ENCODE results near the gene ARHGEF11. TPM values are rescaled to one million over a fixed set of nuclear protein-coding genes. Genes with fewer than 3 reads are reported as not detected.

Gene ARHGEF11
- polyA plus RNA-seq, 1 donor (not counting 4 experiments of a cell fraction or from before 2014, with no cell fraction given): 8.0 TPM

DNA sequence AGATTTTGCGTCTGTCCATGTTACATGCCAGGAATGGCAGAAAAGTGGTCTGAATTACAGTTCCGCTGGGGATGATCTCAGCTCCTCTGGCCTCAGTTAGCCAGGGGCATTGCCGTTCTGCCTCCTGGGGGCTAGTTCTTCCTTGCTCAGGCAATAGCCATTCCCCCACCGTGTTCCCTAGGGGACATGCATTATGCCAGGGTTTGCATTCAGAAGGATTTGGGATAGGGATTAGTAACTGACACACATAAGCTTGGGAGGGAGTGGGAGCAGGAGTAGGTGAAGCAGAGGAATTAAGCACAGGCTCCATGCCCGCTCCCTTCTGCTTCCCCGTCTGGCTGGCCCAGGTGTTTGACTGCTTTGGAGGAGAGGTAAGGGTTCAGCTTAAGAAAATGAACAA, 112.4 kb downstream of the ARHGEF11 start:
- H3K9me3 ChIP-seq (ENCODE audit: control insufficient read depth, low read depth, low read length): no peaks in the 10 kb centered on the region
- no peak for TF ChIP-seq EZH2 (IDR thresholded peaks at IDR 0.05; ENCODE audit: low read length)
- TF ChIP-seq, protein P1, sequence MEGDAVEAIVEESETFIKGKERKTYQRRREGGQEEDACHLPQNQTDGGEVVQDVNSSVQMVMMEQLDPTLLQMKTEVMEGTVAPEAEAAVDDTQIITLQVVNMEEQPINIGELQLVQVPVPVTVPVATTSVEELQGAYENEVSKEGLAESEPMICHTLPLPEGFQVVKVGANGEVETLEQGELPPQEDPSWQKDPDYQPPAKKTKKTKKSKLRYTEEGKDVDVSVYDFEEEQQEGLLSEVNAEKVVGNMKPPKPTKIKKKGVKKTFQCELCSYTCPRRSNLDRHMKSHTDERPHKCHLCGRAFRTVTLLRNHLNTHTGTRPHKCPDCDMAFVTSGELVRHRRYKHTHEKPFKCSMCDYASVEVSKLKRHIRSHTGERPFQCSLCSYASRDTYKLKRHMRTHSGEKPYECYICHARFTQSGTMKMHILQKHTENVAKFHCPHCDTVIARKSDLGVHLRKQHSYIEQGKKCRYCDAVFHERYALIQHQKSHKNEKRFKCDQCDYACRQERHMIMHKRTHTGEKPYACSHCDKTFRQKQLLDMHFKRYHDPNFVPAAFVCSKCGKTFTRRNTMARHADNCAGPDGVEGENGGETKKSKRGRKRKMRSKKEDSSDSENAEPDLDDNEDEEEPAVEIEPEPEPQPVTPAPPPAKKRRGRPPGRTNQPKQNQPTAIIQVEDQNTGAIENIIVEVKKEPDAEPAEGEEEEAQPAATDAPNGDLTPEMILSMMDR (optimal IDR thresholded peaks at IDR 0.05 in 1 of 3, IDR thresholded peaks at IDR 0.05 in 1 of 3, conservative IDR thresholded peaks at IDR 0.05 in 1 of 3; ENCODE audit: extremely low read depth in 1 of 3, insufficient read depth in 2 of 3, low read length in 3 of 3): no peak
- no peak overlapping the region for H3K4me2 ChIP-seq (ENCODE audit: control insufficient read depth, extremely low read depth, insufficient read depth, low read depth, low read length)
- no peak overlapping the region for H3K4me3 ChIP-seq (ENCODE audit: control insufficient read depth in 2 of 3, extremely low read depth in 1 of 3, insufficient read depth in 2 of 3, low read depth in 1 of 3, low read length in 3 of 3)
- H3K27me3 ChIP-seq (ENCODE audit: control insufficient read depth, extremely low read depth, insufficient read depth, low read length): peaks cover 25% of the 10 kb centered on the region
- DNase-seq (ENCODE audit: low read depth, low spot score) (no peak), FAIRE-seq (no peak)
- H2AFZ ChIP-seq (ENCODE audit: control insufficient read depth, low read length): no peak overlapping the region
- H3K9me1 ChIP-seq (ENCODE audit: control insufficient read depth, extremely low read depth, insufficient read depth, low read length): no peaks in the 10 kb centered on the region
- no peaks in the 10 kb centered on the region for H3K4me1 ChIP-seq (ENCODE audit: control insufficient read depth, extremely low read depth, insufficient read depth, low read length)
- peaks cover 0 to 12% of the 10 kb centered on the region in 2 experiments for H3K36me3 ChIP-seq (ENCODE audit: control insufficient read depth in 2 of 2, extremely low read depth in 1 of 2, insufficient read depth in 2 of 2, low read length in 2 of 2)
- dilution Hi-C loops (cut with MboI; ENCODE audit: extremely low pct_ligation_motif_present, low sequenced_read_pairs): no loop called here
- no peak overlapping the region for H3K9ac ChIP-seq (ENCODE audit: control insufficient read depth, extremely low read depth, insufficient read depth, low read length)
- H4K20me1 ChIP-seq (ENCODE audit: control insufficient read depth, extremely low read depth, insufficient read depth, low read length): no peaks in the 10 kb centered on the region
- H3K27ac ChIP-seq (ENCODE audit: control insufficient read depth, insufficient read depth, low read length): no peak overlapping the region
- no peaks in the 10 kb centered on the region for H3K79me2 ChIP-seq (ENCODE audit: control insufficient read depth, insufficient read depth, low read length)

DNA sequence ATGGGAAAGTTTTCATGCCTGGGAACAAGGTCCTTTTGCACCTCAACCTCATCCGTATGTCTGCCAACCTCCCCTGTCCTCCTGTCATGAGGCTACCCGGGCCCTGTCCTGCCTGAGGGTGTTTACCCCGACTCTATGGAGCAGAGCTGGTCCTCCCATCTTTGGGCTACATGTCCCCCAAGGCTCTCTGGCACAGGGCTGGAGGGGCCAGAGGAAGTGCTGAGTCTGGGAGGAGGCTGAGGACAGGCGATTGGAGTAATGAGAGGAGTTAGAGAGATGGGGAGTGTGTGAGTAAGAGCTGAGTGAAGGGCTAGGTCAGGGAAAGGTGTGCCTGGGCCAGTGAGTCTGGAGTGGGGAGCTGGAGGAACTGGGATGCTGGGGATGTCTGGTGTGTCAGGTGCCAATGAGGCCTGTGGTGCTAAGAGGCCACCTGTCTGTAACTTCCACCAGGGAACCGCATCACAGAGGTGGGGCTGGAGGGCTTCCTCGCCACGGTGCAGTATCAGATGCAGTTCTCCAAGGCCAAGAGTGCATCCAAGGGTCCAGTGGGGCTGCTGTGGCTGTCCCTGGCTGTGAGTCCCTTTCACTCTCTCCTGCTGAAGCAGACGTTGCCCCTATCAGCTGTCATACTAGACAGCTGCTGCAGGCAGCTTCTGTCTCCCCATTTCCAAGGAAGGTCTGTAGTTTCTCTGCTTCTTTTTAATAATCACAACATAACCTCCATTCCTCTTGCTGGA, 113.4 kb downstream of the ARHGEF11 start:
- FAIRE-seq (no peak), DNase-seq (ENCODE audit: low read depth, low spot score) (no peak)
- Histone ChIP-seq H3K9ac (ENCODE audit: control insufficient read depth, extremely low read depth, insufficient read depth, low read length) (no peak overlapping the region), H3K4me2 (ENCODE audit: control insufficient read depth, extremely low read depth, insufficient read depth, low read depth, low read length) (no peak overlapping the region), H3K4me1 (ENCODE audit: control insufficient read depth, extremely low read depth, insufficient read depth, low read length) (peaks cover 5% of the 10 kb centered on the region), H3K9me1 (ENCODE audit: control insufficient read depth, extremely low read depth, insufficient read depth, low read length) (no peaks in the 10 kb centered on the region), H3K27me3 (ENCODE audit: control insufficient read depth, extremely low read depth, insufficient read depth, low read length) (peaks cover 35% of the 10 kb centered on the region), H3K27ac (ENCODE audit: control insufficient read depth, insufficient read depth, low read length) (no peak overlapping the region), H4K20me1 (ENCODE audit: control insufficient read depth, extremely low read depth, insufficient read depth, low read length) (no peaks in the 10 kb centered on the region), H3K9me3 (ENCODE audit: control insufficient read depth, low read depth, low read length) (no peaks in the 10 kb centered on the region), H3K4me3 (ENCODE audit: control insufficient read depth in 2 of 3, extremely low read depth in 1 of 3, insufficient read depth in 2 of 3, low read depth in 1 of 3, low read length in 3 of 3) (no peak overlapping the region), H3K79me2 (ENCODE audit: control insufficient read depth, insufficient read depth, low read length) (no peaks in the 10 kb centered on the region), H2AFZ (ENCODE audit: control insufficient read depth, low read length) (no peak overlapping the region), H3K36me3 (ENCODE audit: control insufficient read depth in 2 of 2, extremely low read depth in 1 of 2, insufficient read depth in 2 of 2, low read length in 2 of 2) (peaks cover 0 to 10% of the 10 kb centered on the region in 2 experiments)
- peak; percentile 45 for TF ChIP-seq EZH2 (IDR thresholded peaks at IDR 0.05; ENCODE audit: low read length)
- TF ChIP-seq, protein P1 (optimal IDR thresholded peaks at IDR 0.05 in 1 of 3, IDR thresholded peaks at IDR 0.05 in 1 of 3, conservative IDR thresholded peaks at IDR 0.05 in 1 of 3; ENCODE audit: extremely low read depth in 1 of 3, insufficient read depth in 2 of 3, low read length in 3 of 3): no peak
- dilution Hi-C loops (cut with MboI; ENCODE audit: extremely low pct_ligation_motif_present, low sequenced_read_pairs): no loop called here
